ENCODE results near the gene ELMO1. TPM values are rescaled to one million over a fixed set of nuclear protein-coding genes. Genes with fewer than 3 reads are reported as not detected.
A peak's percentile ranks its signal among the peaks of the same experiment; 100 is the strongest.

Gene ELMO1
- total and polyA plus RNA-seq, 4 donors: 6.7 to 51.5 (median 14.8) TPM

DNA sequence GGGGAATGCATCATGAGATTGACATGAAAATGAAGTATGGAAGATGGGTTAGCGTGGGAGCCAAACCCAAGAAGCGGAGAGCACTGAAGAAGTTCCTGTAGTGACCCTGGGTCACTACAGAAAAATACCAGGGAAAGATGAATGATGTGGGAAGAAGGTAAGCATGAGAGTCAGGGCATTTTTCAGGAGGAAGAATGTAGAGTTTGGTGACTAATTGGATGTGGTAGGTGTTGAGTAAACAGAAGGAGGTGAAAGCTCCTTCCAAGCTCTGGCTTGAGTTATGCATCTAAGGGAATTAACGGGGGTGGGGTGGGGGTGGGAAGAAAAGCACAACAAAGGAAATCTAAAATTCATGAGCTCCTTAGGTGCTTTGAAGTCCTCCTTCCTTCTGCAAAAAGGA, 486.3 kb downstream of the ELMO1 start:
- Histone ChIP-seq H3K9ac (ENCODE audit: low read depth in 1 of 2, low read length in 2 of 2) (no peak overlapping the region), H3K27me3 (ENCODE audit: control insufficient read depth in 4 of 4, insufficient read depth in 4 of 4, low read length in 3 of 4) (no peaks in the 10 kb centered on the region), H3K4me1 (ENCODE audit: control insufficient read depth in 4 of 4, insufficient read depth in 4 of 4, low read length in 3 of 4) (peaks cover 0 to 3% (median 0%) of the 10 kb centered on the region in 4 donors), H3K27ac (ENCODE audit: low read depth in 1 of 2, low read length in 2 of 2) (no peak overlapping the region), H3K9me3 (ENCODE audit: control insufficient read depth in 4 of 4, low read length in 3 of 4) (no peaks in the 10 kb centered on the region), H3K36me3 (ENCODE audit: control insufficient read depth in 4 of 4, insufficient read depth in 3 of 4, low read depth in 1 of 4, low read length in 3 of 4) (no peaks in the 10 kb centered on the region), H3K4me3 (ENCODE audit: low read depth in 1 of 3, low read length in 3 of 3) (no peak overlapping the region)
- TF ChIP-seq FOXA1 (IDR thresholded peaks at IDR 0.05): no peak
- no peak for TF ChIP-seq RXRA (IDR thresholded peaks at IDR 0.05)
- no peak for TF ChIP-seq MAX (IDR thresholded peaks at IDR 0.05)
- TF ChIP-seq, protein P1, sequence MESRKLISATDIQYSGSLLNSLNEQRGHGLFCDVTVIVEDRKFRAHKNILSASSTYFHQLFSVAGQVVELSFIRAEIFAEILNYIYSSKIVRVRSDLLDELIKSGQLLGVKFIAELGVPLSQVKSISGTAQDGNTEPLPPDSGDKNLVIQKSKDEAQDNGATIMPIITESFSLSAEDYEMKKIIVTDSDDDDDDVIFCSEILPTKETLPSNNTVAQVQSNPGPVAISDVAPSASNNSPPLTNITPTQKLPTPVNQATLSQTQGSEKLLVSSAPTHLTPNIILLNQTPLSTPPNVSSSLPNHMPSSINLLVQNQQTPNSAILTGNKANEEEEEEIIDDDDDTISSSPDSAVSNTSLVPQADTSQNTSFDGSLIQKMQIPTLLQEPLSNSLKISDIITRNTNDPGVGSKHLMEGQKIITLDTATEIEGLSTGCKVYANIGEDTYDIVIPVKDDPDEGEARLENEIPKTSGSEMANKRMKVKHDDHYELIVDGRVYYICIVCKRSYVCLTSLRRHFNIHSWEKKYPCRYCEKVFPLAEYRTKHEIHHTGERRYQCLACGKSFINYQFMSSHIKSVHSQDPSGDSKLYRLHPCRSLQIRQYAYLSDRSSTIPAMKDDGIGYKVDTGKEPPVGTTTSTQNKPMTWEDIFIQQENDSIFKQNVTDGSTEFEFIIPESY (IDR thresholded peaks at IDR 0.05): no peak
- no peak for TF ChIP-seq ATF3 (IDR thresholded peaks at IDR 0.05)
- TF ChIP-seq JUND (IDR thresholded peaks at IDR 0.05): no peak
- TF ChIP-seq TAF1 (conservative IDR thresholded peaks at IDR 0.05): no peak
- TF ChIP-seq HNF4A (conservative IDR thresholded peaks at IDR 0.05): no peak
- no peak for TF ChIP-seq GABPA (IDR thresholded peaks at IDR 0.05 in 1 of 2, conservative IDR thresholded peaks at IDR 0.05 in 1 of 2)
- TF ChIP-seq FOXA2 (IDR thresholded peaks at IDR 0.05): no peak
- no peak for TF ChIP-seq YY1 (IDR thresholded peaks at IDR 0.05)
- TF ChIP-seq RAD21 (IDR thresholded peaks at IDR 0.05): no peak
- TF ChIP-seq NR2F2 (IDR thresholded peaks at IDR 0.05): no peak
- no peak for TF ChIP-seq EGR1 (IDR thresholded peaks at IDR 0.05; ENCODE audit: low read depth in 2 of 2)
- no peak for TF ChIP-seq REST (IDR thresholded peaks at IDR 0.05)
- TF ChIP-seq CTCF (IDR thresholded peaks at IDR 0.05; ENCODE audit: low read depth, low read length, missing input control): no peak
- no peak for TF ChIP-seq SP1 (IDR thresholded peaks at IDR 0.05)
- 95% methylated on average over 3 of the region's 3 CpGs for WGBS
- no peak for DNase-seq (ENCODE audit: low spot score)

GRCh38 chr7:36961693-36962092, 487.0 kb downstream of the ELMO1 start:
- no peaks in the 10 kb centered on the region for H3K4me1 ChIP-seq (ENCODE audit: control insufficient read depth in 4 of 4, insufficient read depth in 4 of 4, low read length in 3 of 4)
- H3K9me3 ChIP-seq (ENCODE audit: control insufficient read depth in 4 of 4, low read length in 3 of 4): no peaks in the 10 kb centered on the region
- no peak overlapping the region for H3K9ac ChIP-seq (ENCODE audit: low read depth in 1 of 2, low read length in 2 of 2)
- H3K4me3 ChIP-seq (ENCODE audit: low read depth in 1 of 3, low read length in 3 of 3): no peak overlapping the region
- H3K27ac ChIP-seq (ENCODE audit: low read depth in 1 of 2, low read length in 2 of 2): no peak overlapping the region
- no peak for DNase-seq (ENCODE audit: low spot score)
- no peak for TF ChIP-seq FOXA1 (IDR thresholded peaks at IDR 0.05)
- TF ChIP-seq ATF3 (IDR thresholded peaks at IDR 0.05): no peak
- TF ChIP-seq EGR1 (IDR thresholded peaks at IDR 0.05; ENCODE audit: low read depth in 2 of 2): no peak
- TF ChIP-seq, protein P1 (IDR thresholded peaks at IDR 0.05): no peak
- no peak for TF ChIP-seq NR2F2 (IDR thresholded peaks at IDR 0.05)
- TF ChIP-seq RXRA (IDR thresholded peaks at IDR 0.05): peak in 1 of 2 donors; percentile 29
- peak; percentile 51 to 81 for TF ChIP-seq HNF4A (conservative IDR thresholded peaks at IDR 0.05)
- no peak for TF ChIP-seq TAF1 (conservative IDR thresholded peaks at IDR 0.05)
- no peak for TF ChIP-seq HNF4G (IDR thresholded peaks at IDR 0.05)
- H3K27me3 ChIP-seq (ENCODE audit: control insufficient read depth in 4 of 4, insufficient read depth in 4 of 4, low read length in 3 of 4): no peaks in the 10 kb centered on the region
- no peaks in the 10 kb centered on the region for H3K36me3 ChIP-seq (ENCODE audit: control insufficient read depth in 4 of 4, insufficient read depth in 3 of 4, low read depth in 1 of 4, low read length in 3 of 4)

Measured in liver (tissue), 9 donors.